Caco-2 (cell line): ENCODE data around the gene GALNS. TPM values are rescaled to one million over a fixed set of nuclear protein-coding genes. Genes with fewer than 3 reads are reported as not detected.

ENCODE experiments used
- BruUV-seq: library from RNA; stranded (reverse); fragments of 400-500 nt; replicated peaks from 2 replicates; lab custom pipeline; 2021; lab: Mats Ljungman, UMichigan
- CTCF ChIA-PET: fragments of 300-600 bp; sonication (Branson Sonifier 250); formaldehyde crosslinking; loops from one replicate; lab custom pipeline; 2022; ENCODE audit warnings: antibody characterized with exemption; lab: Charles Lee
- POLR2A ChIA-PET: fragments of 300-600 bp; sonication (Branson Sonifier 250); formaldehyde crosslinking; loops from one replicate; lab custom pipeline; 2022; ENCODE audit warnings: antibody characterized with exemption; lab: Charles Lee
- DNase-seq, 2 experiments: peaks; one replicate each; pipeline versions ENCODE4 v3.0.0 to v3.0.0-alpha.2; 2020 to 2022
- H3K27me3 ChIP-seq: replicated peaks from 2 replicates; pipeline ENCODE4 v1.6.0; 2011; ENCODE audit warnings: low read length; ENCODE audit not compliant: control insufficient read depth, insufficient read depth
- H3K36me3 ChIP-seq: 2 replicates; pipeline ENCODE4 v1.5.1; 2011; ENCODE audit warnings: low read length; ENCODE audit not compliant: control insufficient read depth, insufficient read depth
- H3K4me1 ChIP-seq: fragments of 250-450 bp; sonication (Bioruptor Pico); 2 replicates; pipeline ENCODE4 v1.5.1; 2020; ENCODE audit warnings: mild to moderate bottlenecking
- H3K4me3 ChIP-seq: 2 replicates; pipeline ENCODE4 v1.5.1; 2011; ENCODE audit warnings: low read depth, mild to moderate bottlenecking, control low read depth, low read length
- H3K9me3 ChIP-seq: fragments of 250-450 bp; sonication (Bioruptor Pico); 2 replicates; pipeline ENCODE4 v1.5.1; 2020; ENCODE audit warnings: mild to moderate bottlenecking, moderate library complexity
- H3K27ac Mint-ChIP-seq: one replicate; pipeline ENCODE4 v1.8.0; 2022; ENCODE audit warnings: mixed read lengths; ENCODE audit not compliant: unreplicated experiment
- H3K27me3 Mint-ChIP-seq: one replicate; pipeline ENCODE4 v1.8.0; 2022; ENCODE audit warnings: mixed read lengths; ENCODE audit not compliant: insufficient read depth, unreplicated experiment
- H3K36me3 Mint-ChIP-seq: one replicate; pipeline ENCODE4 v1.8.0; 2022; ENCODE audit warnings: mild to moderate bottlenecking, mixed read lengths; ENCODE audit not compliant: insufficient read depth, unreplicated experiment
- H3K4me1 Mint-ChIP-seq: one replicate; pipeline ENCODE4 v1.8.0; 2022; ENCODE audit warnings: low read depth, mixed read lengths; ENCODE audit not compliant: unreplicated experiment
- H3K4me3 Mint-ChIP-seq: one replicate; pipeline ENCODE4 v1.8.0; 2022; ENCODE audit warnings: mild to moderate bottlenecking, moderate library complexity, mixed read lengths; ENCODE audit not compliant: unreplicated experiment
- H3K9me3 Mint-ChIP-seq: one replicate; pipeline ENCODE4 v1.8.0; 2022; ENCODE audit warnings: mixed read lengths; ENCODE audit not compliant: unreplicated experiment
- intact Hi-C: fragments of 100-400 bp; cut with micrococcal nuclease; formaldehyde crosslinking; loops from one replicate; pipeline ENCODE4 v1.10.0; 2022; ENCODE audit not compliant: unreplicated experiment
- total RNA-seq: library from RNA; stranded (reverse); gene quantifications from 2 replicates; pipeline ENCODE4 v1.2.3, GENCODE V29; 2022
- TF ChIP-seq, protein P1 (sequence below), 2 experiments: fragments of 200-600 bp in 1 of 2; IDR thresholded peaks; 1 replicate in 1 of 2; 2 replicates in 1 of 2; pipeline versions ENCODE4 v1.5.1 to v1.8.0; 2011 to 2022; ENCODE audit warnings: antibody characterized with exemption in 1 of 2, control low read depth in 1 of 2, inconsistent platforms in 1 of 2, low read depth in 1 of 2, low read length in 1 of 2, mild to moderate bottlenecking in 1 of 2, moderate library complexity in 1 of 2; ENCODE audit not compliant: insufficient read depth in 1 of 2, severe bottlenecking in 1 of 2, unreplicated experiment in 1 of 2

Gene GALNS
- total RNA-seq, 1 experiment from 2014 or later, result 57.8 TPM

- DNase-seq, result no peak
- peaks cover 32% of the 10 kb centered on the region for H3K4me1 Mint-ChIP-seq
- H3K4me1 ChIP-seq, result peaks cover 52% of the 10 kb centered on the region
- H3K27me3 ChIP-seq, result no peaks in the 10 kb centered on the region
- H3K9me3 Mint-ChIP-seq, result no peaks in the 10 kb centered on the region
- H3K36me3 Mint-ChIP-seq, result peaks cover 40% of the 10 kb centered on the region
- H3K4me3 Mint-ChIP-seq, result peak overlapping the region; percentile 34
- H3K27ac Mint-ChIP-seq, result peak overlapping the region; percentile 43
- BruUV-seq, result no TSS peak
- TF ChIP-seq, protein P1, sequence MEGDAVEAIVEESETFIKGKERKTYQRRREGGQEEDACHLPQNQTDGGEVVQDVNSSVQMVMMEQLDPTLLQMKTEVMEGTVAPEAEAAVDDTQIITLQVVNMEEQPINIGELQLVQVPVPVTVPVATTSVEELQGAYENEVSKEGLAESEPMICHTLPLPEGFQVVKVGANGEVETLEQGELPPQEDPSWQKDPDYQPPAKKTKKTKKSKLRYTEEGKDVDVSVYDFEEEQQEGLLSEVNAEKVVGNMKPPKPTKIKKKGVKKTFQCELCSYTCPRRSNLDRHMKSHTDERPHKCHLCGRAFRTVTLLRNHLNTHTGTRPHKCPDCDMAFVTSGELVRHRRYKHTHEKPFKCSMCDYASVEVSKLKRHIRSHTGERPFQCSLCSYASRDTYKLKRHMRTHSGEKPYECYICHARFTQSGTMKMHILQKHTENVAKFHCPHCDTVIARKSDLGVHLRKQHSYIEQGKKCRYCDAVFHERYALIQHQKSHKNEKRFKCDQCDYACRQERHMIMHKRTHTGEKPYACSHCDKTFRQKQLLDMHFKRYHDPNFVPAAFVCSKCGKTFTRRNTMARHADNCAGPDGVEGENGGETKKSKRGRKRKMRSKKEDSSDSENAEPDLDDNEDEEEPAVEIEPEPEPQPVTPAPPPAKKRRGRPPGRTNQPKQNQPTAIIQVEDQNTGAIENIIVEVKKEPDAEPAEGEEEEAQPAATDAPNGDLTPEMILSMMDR (IDR thresholded peaks at IDR 0.05; ENCODE audit: insufficient read depth in 1 of 2, low read depth in 1 of 2, low read length in 1 of 2, severe bottlenecking in 1 of 2, unreplicated experiment in 1 of 2), result no peak
- no peaks in the 10 kb centered on the region for H3K27me3 Mint-ChIP-seq
- H3K36me3 ChIP-seq, result no peaks in the 10 kb centered on the region
- H3K4me3 ChIP-seq, result no peak overlapping the region
- intact Hi-C loops, result no loop called here
- ChIA-PET CTCF (interaction anchor here (1.2 to 4.5 kb wide), 4 partner anchors 12 to 44 kb away, joined by 3 to 45 read pairs (median 16); no protein-coding TSS in a partner anchor), POLR2A (interaction anchor here (1.0 to 1.6 kb wide), 2 partner anchors 17 to 27 kb away, joined by 3 to 4 read pairs; no protein-coding TSS in a partner anchor)
- no peaks in the 10 kb centered on the region for H3K9me3 ChIP-seq
These were observed 75.3 kb downstream of the GALNS start for GRCh38 chr16:88781140-88782077.

DNA sequence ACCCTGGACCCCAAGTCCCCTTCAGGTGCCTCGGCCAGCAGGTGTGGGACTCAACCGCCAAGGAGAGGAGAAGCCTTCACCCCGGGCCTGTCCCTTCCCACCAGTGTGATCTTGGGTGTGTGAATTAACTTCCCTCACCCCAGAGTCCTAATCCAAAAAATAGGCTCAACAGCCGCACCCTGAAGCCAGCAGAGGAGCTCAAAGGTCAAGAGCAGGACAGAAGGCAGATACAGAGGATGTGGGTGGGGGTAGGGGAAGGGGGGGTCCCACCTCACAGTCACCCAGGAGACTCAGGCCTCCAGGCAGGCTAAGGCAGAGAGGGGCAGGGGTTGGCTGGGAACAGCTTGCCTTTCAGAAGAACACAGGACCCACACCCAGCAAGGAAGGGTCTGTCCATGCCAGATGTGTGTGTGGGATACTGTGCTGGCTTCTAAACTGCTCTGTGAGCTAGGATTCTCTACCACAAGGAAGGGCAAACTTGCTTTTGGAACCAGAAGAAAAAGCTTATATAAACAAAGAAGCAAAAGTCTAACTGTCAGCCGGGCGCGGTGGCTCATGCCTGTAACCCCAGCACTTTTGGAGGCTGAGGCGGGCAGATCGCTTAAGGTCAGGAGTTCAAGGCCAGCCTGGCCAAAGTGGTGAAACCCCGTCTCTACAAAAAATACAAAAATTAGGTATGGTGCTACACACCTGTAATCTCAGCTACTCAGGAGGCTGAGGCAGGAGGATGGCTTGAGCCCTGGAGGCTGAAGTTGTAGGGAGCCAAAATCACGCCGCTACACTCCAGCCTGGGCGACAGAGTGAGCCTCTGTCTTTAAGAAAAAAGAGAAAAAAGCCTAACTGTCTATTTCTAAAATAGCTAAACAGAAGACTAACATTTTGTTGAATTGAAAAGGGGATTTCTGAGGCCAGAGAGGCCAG, 76.3 kb downstream of the GALNS start:
- H3K27me3 Mint-ChIP-seq, result no peaks in the 10 kb centered on the region
- H3K4me1 Mint-ChIP-seq, result peaks cover 32% of the 10 kb centered on the region
- H3K36me3 ChIP-seq, result no peaks in the 10 kb centered on the region
- H3K36me3 Mint-ChIP-seq, result peaks cover 46% of the 10 kb centered on the region
- intact Hi-C loops, result no loop called here
- H3K9me3 Mint-ChIP-seq, result no peaks in the 10 kb centered on the region
- H3K4me3 ChIP-seq, result no peak overlapping the region
- peak overlapping the region; percentile 64 for H3K27ac Mint-ChIP-seq
- no TSS peak for BruUV-seq
- ChIA-PET CTCF (interaction anchor here (0.6 to 4.0 kb wide), 6 partner anchors 11 to 655 kb away, joined by 3 to 27 read pairs (median 4); no protein-coding TSS in a partner anchor), POLR2A (interaction anchor here (1.6 kb wide), 1 partner anchor 16 kb away, joined by 4 read pairs; no protein-coding TSS in a partner anchor)
- H3K27me3 ChIP-seq, result no peaks in the 10 kb centered on the region
- DNase-seq, result no peak
- TF ChIP-seq, protein P1 (IDR thresholded peaks at IDR 0.05; ENCODE audit: insufficient read depth in 1 of 2, low read depth in 1 of 2, low read length in 1 of 2, severe bottlenecking in 1 of 2, unreplicated experiment in 1 of 2), result no peak
- H3K4me3 Mint-ChIP-seq, result no peak overlapping the region
- peaks cover 49% of the 10 kb centered on the region for H3K4me1 ChIP-seq
- H3K9me3 ChIP-seq, result no peaks in the 10 kb centered on the region
